Liver (tissue), 9 donors: Measurements from ENCODE around the gene TRABD. TPM values are rescaled to one million over a fixed set of nuclear protein-coding genes. Genes with fewer than 3 reads are reported as not detected.

ENCODE experiments used
- DNase-seq: peaks from one replicate; pipeline ENCODE4 v3.0.0-alpha.2; 2017; ENCODE audit warnings: low spot score
- H3K27ac ChIP-seq, 2 donors: one replicate each; pipeline ENCODE4 v1.7.0; 2013; ENCODE audit warnings: inconsistent platforms in 2 of 2, low read length in 2 of 2, control low read depth in 1 of 2, low read depth in 1 of 2, mild to moderate bottlenecking in 1 of 2
- H3K27me3 ChIP-seq, 4 donors: one replicate each; pipeline versions ENCODE4 v1.6.1 to v1.7.0; 2013; ENCODE audit warnings: low read length in 3 of 4, inconsistent platforms in 1 of 4, mild to moderate bottlenecking in 1 of 4, moderate library complexity in 1 of 4; ENCODE audit not compliant: control insufficient read depth in 4 of 4, insufficient read depth in 4 of 4
- H3K36me3 ChIP-seq, 4 donors: one replicate each; pipeline versions ENCODE4 v1.6.1 to v1.7.0; 2013; ENCODE audit warnings: low read length in 3 of 4, mild to moderate bottlenecking in 3 of 4, low read depth in 1 of 4, moderate library complexity in 1 of 4; ENCODE audit not compliant: control insufficient read depth in 4 of 4, insufficient read depth in 3 of 4
- H3K4me1 ChIP-seq, 4 donors: one replicate each; pipeline versions ENCODE4 v1.6.1 to v1.7.0; 2013; ENCODE audit warnings: low read length in 3 of 4, mild to moderate bottlenecking in 3 of 4, moderate library complexity in 1 of 4; ENCODE audit not compliant: control insufficient read depth in 4 of 4, insufficient read depth in 4 of 4
- H3K4me3 ChIP-seq, 3 donors: one replicate each; pipeline versions ENCODE4 v1.6.1 to v1.7.0; 2013; ENCODE audit warnings: low read length in 3 of 3, control low read depth in 1 of 3, low read depth in 1 of 3, mild to moderate bottlenecking in 1 of 3
- H3K9ac ChIP-seq, 2 donors: one replicate each; pipeline ENCODE4 v1.7.0; 2013; ENCODE audit warnings: low read length in 2 of 2, mild to moderate bottlenecking in 2 of 2, moderate library complexity in 2 of 2, control low read depth in 1 of 2, low read depth in 1 of 2
- H3K9me3 ChIP-seq, 4 donors: one replicate each; pipeline versions ENCODE4 v1.6.1 to v1.7.0; 2013; ENCODE audit warnings: low read length in 3 of 4; ENCODE audit not compliant: control insufficient read depth in 4 of 4
- CTCF ChIP-seq: fragments of 150-350 bp; IDR thresholded peaks from 2 replicates; pipeline ENCODE4 v1.5.1; 2017; ENCODE audit warnings: improper control_type of control experiment, low read depth, low read length; ENCODE audit not compliant: missing input control
- EGR1 ChIP-seq, 2 donors: IDR thresholded peaks; 2 replicates each; pipeline ENCODE4 v1.6.1; 2016 to 2018; ENCODE audit warnings: antibody characterized with exemption in 2 of 2, low read depth in 2 of 2
- FOXA1 ChIP-seq: IDR thresholded peaks from 2 replicates; pipeline ENCODE4 v1.6.1; 2016; ENCODE audit warnings: antibody characterized with exemption
- FOXA2 ChIP-seq: IDR thresholded peaks from 2 replicates; pipeline ENCODE4 v1.6.1; 2016; ENCODE audit warnings: antibody characterized with exemption
- GABPA ChIP-seq, 2 donors: IDR thresholded peaks in 1 of 2; conservative IDR thresholded peaks in 1 of 2; 2 replicates each; pipeline ENCODE4 v1.6.1; 2016; ENCODE audit warnings: antibody characterized with exemption in 2 of 2, mild to moderate bottlenecking in 1 of 2, moderate library complexity in 1 of 2
- HNF4A ChIP-seq, 2 donors: conservative IDR thresholded peaks; 2 replicates each; pipeline ENCODE4 v1.6.1; 2016; ENCODE audit warnings: antibody characterized with exemption in 2 of 2, mild to moderate bottlenecking in 2 of 2
- HNF4G ChIP-seq: IDR thresholded peaks from 2 replicates; pipeline ENCODE4 v1.6.1; 2016; ENCODE audit warnings: antibody characterized with exemption
- JUND ChIP-seq, 2 donors: IDR thresholded peaks; 2 replicates each; pipeline ENCODE4 v1.6.1; 2016; ENCODE audit warnings: antibody characterized with exemption in 2 of 2
- NR2F2 ChIP-seq: IDR thresholded peaks from 2 replicates; pipeline ENCODE4 v1.6.1; 2016; ENCODE audit warnings: antibody characterized with exemption
- RAD21 ChIP-seq, 2 donors: IDR thresholded peaks; 2 replicates each; pipeline ENCODE4 v1.6.1; 2016; ENCODE audit warnings: antibody characterized with exemption in 2 of 2, mild to moderate bottlenecking in 2 of 2
- RXRA ChIP-seq, 2 donors: IDR thresholded peaks; 2 replicates each; pipeline ENCODE4 v1.6.1; 2017 to 2018; ENCODE audit warnings: antibody characterized with exemption in 2 of 2, mild to moderate bottlenecking in 1 of 2
- SP1 ChIP-seq: IDR thresholded peaks from 2 replicates; pipeline ENCODE4 v1.6.1; 2018; ENCODE audit warnings: antibody characterized with exemption, mild to moderate bottlenecking
- TAF1 ChIP-seq: conservative IDR thresholded peaks from 2 replicates; pipeline ENCODE4 v1.6.1; 2016; ENCODE audit warnings: antibody characterized with exemption, mild to moderate bottlenecking
- YY1 ChIP-seq: IDR thresholded peaks from 2 replicates; pipeline ENCODE4 v1.6.1; 2016; ENCODE audit warnings: antibody characterized with exemption, mild to moderate bottlenecking
- WGBS: extraction: QIAGEN DNeasy Blood & Tissue Kit; methylation state at CpG from one replicate; pipeline ENCODE4 v1.1.7; 2013; 5-methylcytosine and 5-hydroxymethylcytosine counted together
- polyA plus RNA-seq, 2 donors: library from polyadenylated mRNA; stranded (reverse) in 1 of 2; unstranded in 1 of 2; fragments of 200-250 nt in 1 of 2; fragments of >200 nt in 1 of 2; fragmentation: Nextera tagmentation in 1 of 2; extraction: Ambion mirVana in 1 of 2; gene quantifications; one replicate each; pipeline versions ENCODE4 v1.2.1 to v1.2.3, GENCODE V29; 2013 to 2015
- total RNA-seq, 2 donors: library from RNA; depleted of rRNA; stranded (reverse); fragments of >200 nt; gene quantifications; one replicate each; pipeline ENCODE4 v1.2.3, GENCODE V29; 2014
- TF ChIP-seq, protein P1 (sequence below): IDR thresholded peaks from 2 replicates; pipeline ENCODE4 v1.6.1; 2016; ENCODE audit warnings: antibody characterized with exemption
- TF ChIP-seq, protein P2 (sequence below): IDR thresholded peaks from 2 replicates; pipeline ENCODE4 v1.6.1; 2016; ENCODE audit warnings: antibody characterized with exemption
- TF ChIP-seq, protein P3 (sequence below): IDR thresholded peaks from 2 replicates; pipeline ENCODE4 v1.6.1; 2016; ENCODE audit warnings: antibody characterized with exemption
- TF ChIP-seq, protein P4 (sequence below): IDR thresholded peaks from 2 replicates; pipeline ENCODE4 v1.6.1; 2016; ENCODE audit warnings: antibody characterized with exemption, mild to moderate bottlenecking
- donor health status: healthy.
- donor health status: healthy.
- donor health status: healthy.
- donor health status: healthy.
- donor health status: healthy.

TRABD gene
- total and polyA plus RNA-seq, 4 donors: 10.5 to 29.7 (median 16.4) TPM

GRCh38 chr22:50227579-50228215 is 42.0 kb downstream of the TRABD start:
- no peaks in the 10 kb centered on the region for H3K27me3 ChIP-seq
- peaks cover 8 to 59% (median 24%) of the 10 kb centered on the region in 4 donors for H3K36me3 ChIP-seq
- no peak overlapping the region for H3K9ac ChIP-seq
- no peaks in the 10 kb centered on the region for H3K9me3 ChIP-seq
- no peak for DNase-seq
- no peak overlapping the region for H3K4me3 ChIP-seq
- no peaks in the 10 kb centered on the region for H3K4me1 ChIP-seq
- 92% methylated on average over 25 of the region's 25 CpGs for WGBS
- TF ChIP-seq, protein P1, sequence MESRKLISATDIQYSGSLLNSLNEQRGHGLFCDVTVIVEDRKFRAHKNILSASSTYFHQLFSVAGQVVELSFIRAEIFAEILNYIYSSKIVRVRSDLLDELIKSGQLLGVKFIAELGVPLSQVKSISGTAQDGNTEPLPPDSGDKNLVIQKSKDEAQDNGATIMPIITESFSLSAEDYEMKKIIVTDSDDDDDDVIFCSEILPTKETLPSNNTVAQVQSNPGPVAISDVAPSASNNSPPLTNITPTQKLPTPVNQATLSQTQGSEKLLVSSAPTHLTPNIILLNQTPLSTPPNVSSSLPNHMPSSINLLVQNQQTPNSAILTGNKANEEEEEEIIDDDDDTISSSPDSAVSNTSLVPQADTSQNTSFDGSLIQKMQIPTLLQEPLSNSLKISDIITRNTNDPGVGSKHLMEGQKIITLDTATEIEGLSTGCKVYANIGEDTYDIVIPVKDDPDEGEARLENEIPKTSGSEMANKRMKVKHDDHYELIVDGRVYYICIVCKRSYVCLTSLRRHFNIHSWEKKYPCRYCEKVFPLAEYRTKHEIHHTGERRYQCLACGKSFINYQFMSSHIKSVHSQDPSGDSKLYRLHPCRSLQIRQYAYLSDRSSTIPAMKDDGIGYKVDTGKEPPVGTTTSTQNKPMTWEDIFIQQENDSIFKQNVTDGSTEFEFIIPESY: no peak
- no peak for TF ChIP-seq NR2F2
- no peak for TF ChIP-seq FOXA1
- no peak for TF ChIP-seq CTCF
- TF ChIP-seq TAF1: no peak
- H3K27ac ChIP-seq: no peak overlapping the region

GRCh38 chr22:50228366-50228765 is 42.7 kb downstream of the TRABD start:
- H3K27ac ChIP-seq: no peak overlapping the region
- H3K4me1 ChIP-seq: no peaks in the 10 kb centered on the region
- no peak for TF ChIP-seq GABPA (IDR thresholded peaks at IDR 0.05 in 1 of 2, conservative IDR thresholded peaks at IDR 0.05 in 1 of 2)
- TF ChIP-seq TAF1: no peak
- no peak for TF ChIP-seq CTCF
- no peak for TF ChIP-seq HNF4A (conservative IDR thresholded peaks at IDR 0.05)
- no peak for TF ChIP-seq EGR1 (IDR thresholded peaks at IDR 0.05; ENCODE audit: low read depth in 2 of 2)
- TF ChIP-seq RXRA (IDR thresholded peaks at IDR 0.05): no peak
- TF ChIP-seq, protein P2, sequence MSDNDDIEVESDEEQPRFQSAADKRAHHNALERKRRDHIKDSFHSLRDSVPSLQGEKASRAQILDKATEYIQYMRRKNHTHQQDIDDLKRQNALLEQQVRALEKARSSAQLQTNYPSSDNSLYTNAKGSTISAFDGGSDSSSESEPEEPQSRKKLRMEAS: no peak
- no peak for TF ChIP-seq RAD21 (IDR thresholded peaks at IDR 0.05)
- no peak for TF ChIP-seq NR2F2
- TF ChIP-seq HNF4G: no peak
- no peak for TF ChIP-seq YY1
- TF ChIP-seq JUND (IDR thresholded peaks at IDR 0.05): no peak
- TF ChIP-seq FOXA2: no peak
- TF ChIP-seq FOXA1: no peak
- TF ChIP-seq, protein P3, sequence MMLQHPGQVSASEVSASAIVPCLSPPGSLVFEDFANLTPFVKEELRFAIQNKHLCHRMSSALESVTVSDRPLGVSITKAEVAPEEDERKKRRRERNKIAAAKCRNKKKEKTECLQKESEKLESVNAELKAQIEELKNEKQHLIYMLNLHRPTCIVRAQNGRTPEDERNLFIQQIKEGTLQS: no peak
- no peak for TF ChIP-seq SP1
- TF ChIP-seq, protein P4, sequence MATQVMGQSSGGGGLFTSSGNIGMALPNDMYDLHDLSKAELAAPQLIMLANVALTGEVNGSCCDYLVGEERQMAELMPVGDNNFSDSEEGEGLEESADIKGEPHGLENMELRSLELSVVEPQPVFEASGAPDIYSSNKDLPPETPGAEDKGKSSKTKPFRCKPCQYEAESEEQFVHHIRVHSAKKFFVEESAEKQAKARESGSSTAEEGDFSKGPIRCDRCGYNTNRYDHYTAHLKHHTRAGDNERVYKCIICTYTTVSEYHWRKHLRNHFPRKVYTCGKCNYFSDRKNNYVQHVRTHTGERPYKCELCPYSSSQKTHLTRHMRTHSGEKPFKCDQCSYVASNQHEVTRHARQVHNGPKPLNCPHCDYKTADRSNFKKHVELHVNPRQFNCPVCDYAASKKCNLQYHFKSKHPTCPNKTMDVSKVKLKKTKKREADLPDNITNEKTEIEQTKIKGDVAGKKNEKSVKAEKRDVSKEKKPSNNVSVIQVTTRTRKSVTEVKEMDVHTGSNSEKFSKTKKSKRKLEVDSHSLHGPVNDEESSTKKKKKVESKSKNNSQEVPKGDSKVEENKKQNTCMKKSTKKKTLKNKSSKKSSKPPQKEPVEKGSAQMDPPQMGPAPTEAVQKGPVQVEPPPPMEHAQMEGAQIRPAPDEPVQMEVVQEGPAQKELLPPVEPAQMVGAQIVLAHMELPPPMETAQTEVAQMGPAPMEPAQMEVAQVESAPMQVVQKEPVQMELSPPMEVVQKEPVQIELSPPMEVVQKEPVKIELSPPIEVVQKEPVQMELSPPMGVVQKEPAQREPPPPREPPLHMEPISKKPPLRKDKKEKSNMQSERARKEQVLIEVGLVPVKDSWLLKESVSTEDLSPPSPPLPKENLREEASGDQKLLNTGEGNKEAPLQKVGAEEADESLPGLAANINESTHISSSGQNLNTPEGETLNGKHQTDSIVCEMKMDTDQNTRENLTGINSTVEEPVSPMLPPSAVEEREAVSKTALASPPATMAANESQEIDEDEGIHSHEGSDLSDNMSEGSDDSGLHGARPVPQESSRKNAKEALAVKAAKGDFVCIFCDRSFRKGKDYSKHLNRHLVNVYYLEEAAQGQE: no peak
- TF ChIP-seq, protein P1: no peak
- no peak for DNase-seq
- H3K27me3 ChIP-seq: no peaks in the 10 kb centered on the region
- H3K9ac ChIP-seq: no peak overlapping the region
- peaks cover 7 to 58% (median 23%) of the 10 kb centered on the region in 4 donors for H3K36me3 ChIP-seq
- no peaks in the 10 kb centered on the region for H3K9me3 ChIP-seq
- 97% methylated on average over 9 of the region's 9 CpGs for WGBS
- no peak overlapping the region for H3K4me3 ChIP-seq
